HG03521 (cell line): ENCODE results near the gene SIGLEC6.
A peak's percentile ranks its signal among the peaks of the same experiment; 100 is the strongest.

ENCODE experiments used
- ATAC-seq: cut with Tn5 transposase; IDR thresholded peaks from one replicate; pipeline ENCODE4 v1.9.1; 2021; ENCODE audit warnings: mild to moderate bottlenecking, moderate library complexity; ENCODE audit not compliant: unreplicated experiment

The SIGLEC6 gene

GRCh38 chr19:51531349-51532315 is at the start of gene SIGLEC6:
Gene SIGLEC6, minus strand, starts transcription at chr19:51531670. Its CDS starts 22 bp downstream, at chr19:51531648.
- ATAC-seq: peak; percentile 50

- ATAC-seq: no peak
These were observed 45.4 kb upstream of the SIGLEC6 start for GRCh38 chr19:51576850-51577249.

GRCh38 chr19:51573331-51573730 is 41.9 kb upstream of the SIGLEC6 start:
- no peak for ATAC-seq

GRCh38 chr19:51572908-51573307 is 41.4 kb upstream of the SIGLEC6 start:
- no peak for ATAC-seq

- ATAC-seq: no peak
These were observed 40.9 kb upstream of the SIGLEC6 start for GRCh38 chr19:51572410-51572809.

- no peak for ATAC-seq
These were observed 40.1 kb upstream of the SIGLEC6 start for GRCh38 chr19:51571599-51571998.

- peak; percentile 87 for ATAC-seq
These were observed 39.6 kb upstream of the SIGLEC6 start, which contains the start of gene ZNF175 for GRCh38 chr19:51570962-51571575. Gene ZNF175, plus strand, starts transcription at chr19:51571283. Its CDS starts 2,047 bp downstream, at chr19:51573330.

- ATAC-seq: no peak
These were observed 37.0 kb upstream of the SIGLEC6 start for GRCh38 chr19:51568456-51568855.

GRCh38 chr19:51567583-51567982 is 36.1 kb upstream of the SIGLEC6 start:
- no peak for ATAC-seq

GRCh38 chr19:51566489-51567100 is 35.1 kb upstream of the SIGLEC6 start:
- ATAC-seq: no peak

- ATAC-seq: no peak
These were observed 34.1 kb upstream of the SIGLEC6 start for GRCh38 chr19:51565583-51565982.

- no peak for ATAC-seq
These were observed 33.3 kb upstream of the SIGLEC6 start for GRCh38 chr19:51564791-51565190.

GRCh38 chr19:51560339-51560738 is 28.9 kb upstream of the SIGLEC6 start:
- no peak for ATAC-seq

- ATAC-seq: no peak
These were observed 27.8 kb upstream of the SIGLEC6 start for GRCh38 chr19:51559240-51559639.

- no peak for ATAC-seq
These were observed 21.7 kb upstream of the SIGLEC6 start for GRCh38 chr19:51552996-51553725.

GRCh38 chr19:51552608-51552995 is 21.1 kb upstream of the SIGLEC6 start:
- no peak for ATAC-seq

- ATAC-seq: no peak
These were observed 20.4 kb upstream of the SIGLEC6 start for GRCh38 chr19:51551673-51552432.

GRCh38 chr19:51550848-51551672 is 19.6 kb upstream of the SIGLEC6 start:
- no peak for ATAC-seq
